HCT116 (cell line): ENCODE results near the gene MDH2.
"Not testable (repeated sequence)": the region's sequence is repeated elsewhere in the genome, so short reads cannot be mapped to it uniquely, and the experiment has no call there.

Experiments used
- CEBPB ChIP-seq: IDR thresholded peaks from 2 replicates; pipeline ENCODE4 v1.6.1; 2012; ENCODE audit warnings: low read depth
- EGR1 ChIP-seq: IDR thresholded peaks from 2 replicates; pipeline ENCODE4 v1.6.1; 2012; ENCODE audit warnings: low read depth
- EZH2 ChIP-seq: fragments of 200-600 bp; sonication (generic); IDR thresholded peaks from 2 replicates; pipeline ENCODE4 v1.6.1; 2017; ENCODE audit warnings: antibody characterized with exemption, mixed run types
- EZH2phosphoT487 ChIP-seq: fragments of 200-600 bp; IDR thresholded peaks from 2 replicates; pipeline ENCODE4 v1.6.1; 2018; ENCODE audit warnings: antibody characterized with exemption, borderline replicate concordance
- FOSL1 ChIP-seq: IDR thresholded peaks from 2 replicates; pipeline ENCODE4 v1.6.1; 2012; ENCODE audit warnings: low read depth
- POLR2A ChIP-seq: IDR thresholded peaks from 2 replicates; pipeline ENCODE4 v1.7.0; 2011; ENCODE audit warnings: borderline replicate concordance; ENCODE audit not compliant: insufficient read depth, insufficient read length; ENCODE audit errors: extremely low read depth
- SRF ChIP-seq: IDR thresholded peaks from 2 replicates; pipeline ENCODE4 v1.6.1; 2012; ENCODE audit warnings: low read depth
- ZFX ChIP-seq: fragments of 450-650 bp; IDR thresholded peaks from 2 replicates; pipeline ENCODE4 v1.6.1; 2017
- ZNF274 ChIP-seq: fragments of 200-500 bp; sonication (Bioruptor generic); IDR thresholded peaks from 2 replicates; pipeline ENCODE4 v1.6.1; 2014; ENCODE audit warnings: mild to moderate bottlenecking, low read depth, low read length, inconsistent platforms
- TF ChIP-seq, protein P1 (sequence below), 3 experiments: fragments of 200-600 bp in 1 of 3; sonication (generic) in 1 of 3; IDR thresholded peaks in 2 of 3; conservative IDR thresholded peaks in 1 of 3; 2 replicates each; pipeline ENCODE4 v1.5.1; 2012 to 2017; ENCODE audit warnings: low read depth in 2 of 3, low read length in 2 of 3, antibody characterized with exemption in 1 of 3, borderline replicate concordance in 1 of 3, control low read depth in 1 of 3, mild to moderate bottlenecking in 1 of 3, mixed read lengths in 1 of 3, mixed run types in 1 of 3, moderate library complexity in 1 of 3; ENCODE audit not compliant: insufficient read depth in 1 of 3
- TF ChIP-seq, protein P2 (sequence below): IDR thresholded peaks from 2 replicates; pipeline ENCODE4 v1.6.1; 2012
- TF ChIP-seq, protein P3 (sequence below): IDR thresholded peaks from 2 replicates; pipeline ENCODE4 v1.6.1; 2012; ENCODE audit warnings: low read depth
- TF ChIP-seq, protein P4 (sequence below): IDR thresholded peaks from 2 replicates; pipeline ENCODE4 v1.6.1; 2011; ENCODE audit warnings: mild to moderate bottlenecking, low read length, moderate library complexity; ENCODE audit not compliant: insufficient replicate concordance; ENCODE audit errors: extremely low read depth

DNA sequence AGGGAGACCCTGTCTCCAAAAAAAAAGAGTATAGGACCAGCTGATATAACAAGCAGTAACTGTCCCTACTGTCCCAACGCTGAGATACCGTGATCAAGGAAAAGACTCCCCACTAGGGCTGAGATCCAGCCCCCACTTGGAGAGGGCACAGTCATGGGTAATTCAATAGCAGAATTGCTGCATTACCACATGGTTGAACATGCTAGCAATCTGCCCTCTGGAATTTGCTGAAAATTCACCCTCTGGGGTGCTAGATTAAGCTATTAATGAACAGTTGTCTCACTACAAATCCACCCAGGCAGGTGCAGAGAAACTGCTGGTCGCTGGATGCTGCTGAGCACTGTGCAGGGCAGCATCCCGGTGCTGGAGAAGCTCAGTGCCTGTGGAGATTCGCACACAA is 46.4 kb downstream of the MDH2 start:
- TF ChIP-seq, protein P1, sequence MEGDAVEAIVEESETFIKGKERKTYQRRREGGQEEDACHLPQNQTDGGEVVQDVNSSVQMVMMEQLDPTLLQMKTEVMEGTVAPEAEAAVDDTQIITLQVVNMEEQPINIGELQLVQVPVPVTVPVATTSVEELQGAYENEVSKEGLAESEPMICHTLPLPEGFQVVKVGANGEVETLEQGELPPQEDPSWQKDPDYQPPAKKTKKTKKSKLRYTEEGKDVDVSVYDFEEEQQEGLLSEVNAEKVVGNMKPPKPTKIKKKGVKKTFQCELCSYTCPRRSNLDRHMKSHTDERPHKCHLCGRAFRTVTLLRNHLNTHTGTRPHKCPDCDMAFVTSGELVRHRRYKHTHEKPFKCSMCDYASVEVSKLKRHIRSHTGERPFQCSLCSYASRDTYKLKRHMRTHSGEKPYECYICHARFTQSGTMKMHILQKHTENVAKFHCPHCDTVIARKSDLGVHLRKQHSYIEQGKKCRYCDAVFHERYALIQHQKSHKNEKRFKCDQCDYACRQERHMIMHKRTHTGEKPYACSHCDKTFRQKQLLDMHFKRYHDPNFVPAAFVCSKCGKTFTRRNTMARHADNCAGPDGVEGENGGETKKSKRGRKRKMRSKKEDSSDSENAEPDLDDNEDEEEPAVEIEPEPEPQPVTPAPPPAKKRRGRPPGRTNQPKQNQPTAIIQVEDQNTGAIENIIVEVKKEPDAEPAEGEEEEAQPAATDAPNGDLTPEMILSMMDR (IDR thresholded peaks at IDR 0.05 in 2 of 3, conservative IDR thresholded peaks at IDR 0.05 in 1 of 3; ENCODE audit: borderline replicate concordance in 1 of 3, insufficient read depth in 1 of 3, low read depth in 2 of 3, low read length in 2 of 3) = not testable (repeated sequence)
- TF ChIP-seq ZNF274, FOSL1, EGR1, POLR2A, EZH2phosphoT487, CEBPB, EZH2, SRF, ZFX: not testable (repeated sequence)
- TF ChIP-seq, protein P2, sequence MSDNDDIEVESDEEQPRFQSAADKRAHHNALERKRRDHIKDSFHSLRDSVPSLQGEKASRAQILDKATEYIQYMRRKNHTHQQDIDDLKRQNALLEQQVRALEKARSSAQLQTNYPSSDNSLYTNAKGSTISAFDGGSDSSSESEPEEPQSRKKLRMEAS = not testable (repeated sequence)
- TF ChIP-seq, protein P3, sequence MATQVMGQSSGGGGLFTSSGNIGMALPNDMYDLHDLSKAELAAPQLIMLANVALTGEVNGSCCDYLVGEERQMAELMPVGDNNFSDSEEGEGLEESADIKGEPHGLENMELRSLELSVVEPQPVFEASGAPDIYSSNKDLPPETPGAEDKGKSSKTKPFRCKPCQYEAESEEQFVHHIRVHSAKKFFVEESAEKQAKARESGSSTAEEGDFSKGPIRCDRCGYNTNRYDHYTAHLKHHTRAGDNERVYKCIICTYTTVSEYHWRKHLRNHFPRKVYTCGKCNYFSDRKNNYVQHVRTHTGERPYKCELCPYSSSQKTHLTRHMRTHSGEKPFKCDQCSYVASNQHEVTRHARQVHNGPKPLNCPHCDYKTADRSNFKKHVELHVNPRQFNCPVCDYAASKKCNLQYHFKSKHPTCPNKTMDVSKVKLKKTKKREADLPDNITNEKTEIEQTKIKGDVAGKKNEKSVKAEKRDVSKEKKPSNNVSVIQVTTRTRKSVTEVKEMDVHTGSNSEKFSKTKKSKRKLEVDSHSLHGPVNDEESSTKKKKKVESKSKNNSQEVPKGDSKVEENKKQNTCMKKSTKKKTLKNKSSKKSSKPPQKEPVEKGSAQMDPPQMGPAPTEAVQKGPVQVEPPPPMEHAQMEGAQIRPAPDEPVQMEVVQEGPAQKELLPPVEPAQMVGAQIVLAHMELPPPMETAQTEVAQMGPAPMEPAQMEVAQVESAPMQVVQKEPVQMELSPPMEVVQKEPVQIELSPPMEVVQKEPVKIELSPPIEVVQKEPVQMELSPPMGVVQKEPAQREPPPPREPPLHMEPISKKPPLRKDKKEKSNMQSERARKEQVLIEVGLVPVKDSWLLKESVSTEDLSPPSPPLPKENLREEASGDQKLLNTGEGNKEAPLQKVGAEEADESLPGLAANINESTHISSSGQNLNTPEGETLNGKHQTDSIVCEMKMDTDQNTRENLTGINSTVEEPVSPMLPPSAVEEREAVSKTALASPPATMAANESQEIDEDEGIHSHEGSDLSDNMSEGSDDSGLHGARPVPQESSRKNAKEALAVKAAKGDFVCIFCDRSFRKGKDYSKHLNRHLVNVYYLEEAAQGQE = not testable (repeated sequence)
- TF ChIP-seq, protein P4, sequence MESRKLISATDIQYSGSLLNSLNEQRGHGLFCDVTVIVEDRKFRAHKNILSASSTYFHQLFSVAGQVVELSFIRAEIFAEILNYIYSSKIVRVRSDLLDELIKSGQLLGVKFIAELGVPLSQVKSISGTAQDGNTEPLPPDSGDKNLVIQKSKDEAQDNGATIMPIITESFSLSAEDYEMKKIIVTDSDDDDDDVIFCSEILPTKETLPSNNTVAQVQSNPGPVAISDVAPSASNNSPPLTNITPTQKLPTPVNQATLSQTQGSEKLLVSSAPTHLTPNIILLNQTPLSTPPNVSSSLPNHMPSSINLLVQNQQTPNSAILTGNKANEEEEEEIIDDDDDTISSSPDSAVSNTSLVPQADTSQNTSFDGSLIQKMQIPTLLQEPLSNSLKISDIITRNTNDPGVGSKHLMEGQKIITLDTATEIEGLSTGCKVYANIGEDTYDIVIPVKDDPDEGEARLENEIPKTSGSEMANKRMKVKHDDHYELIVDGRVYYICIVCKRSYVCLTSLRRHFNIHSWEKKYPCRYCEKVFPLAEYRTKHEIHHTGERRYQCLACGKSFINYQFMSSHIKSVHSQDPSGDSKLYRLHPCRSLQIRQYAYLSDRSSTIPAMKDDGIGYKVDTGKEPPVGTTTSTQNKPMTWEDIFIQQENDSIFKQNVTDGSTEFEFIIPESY = not testable (repeated sequence)
